Mesendoderm (in vitro differentiated cells): ENCODE measurements around the gene LRP1.

ENCODE experiments used
- DNase-seq: peaks from one replicate; pipeline ENCODE4 v3.0.0; 2013
- H2AK5ac ChIP-seq: 2 replicates; pipeline ENCODE4 v1.6.1; 2013; ENCODE audit warnings: low read length, inconsistent platforms
- H2BK120ac ChIP-seq: 2 replicates; pipeline ENCODE4 v1.6.1; 2013; ENCODE audit warnings: low read depth, mild to moderate bottlenecking, low read length, moderate library complexity, mixed read lengths
- H2BK15ac ChIP-seq: replicated peaks from 2 replicates; pipeline ENCODE4 v1.6.1; 2013; ENCODE audit warnings: low read depth, mild to moderate bottlenecking, moderate library complexity
- H2BK5ac ChIP-seq: 2 replicates; pipeline ENCODE4 v1.6.1; 2013; ENCODE audit warnings: low read length, inconsistent platforms
- H3K18ac ChIP-seq: 2 replicates; pipeline ENCODE4 v1.6.1; 2013; ENCODE audit warnings: mild to moderate bottlenecking, low read length, mixed read lengths
- H3K23ac ChIP-seq: one replicate; pipeline ENCODE4 v1.6.1; 2013; ENCODE audit warnings: low read length
- H3K27ac ChIP-seq: 2 replicates; pipeline ENCODE4 v1.5.1; 2013; ENCODE audit warnings: low read depth, mild to moderate bottlenecking, inconsistent platforms, low read length, moderate library complexity
- H3K27me3 ChIP-seq: 2 replicates; pipeline ENCODE4 v1.6.1; 2013; ENCODE audit warnings: low read length, control low read depth, mild to moderate bottlenecking, inconsistent platforms; ENCODE audit not compliant: insufficient read depth, poor library complexity
- H3K36me3 ChIP-seq: 2 replicates; pipeline ENCODE4 v1.6.1; 2013; ENCODE audit warnings: low read length, inconsistent platforms; ENCODE audit not compliant: control insufficient read depth, insufficient read depth
- H3K4ac ChIP-seq: one replicate; pipeline ENCODE4 v1.6.1; 2013; ENCODE audit warnings: low read depth, mild to moderate bottlenecking, low read length, moderate library complexity
- H3K4me1 ChIP-seq: 2 replicates; pipeline ENCODE4 v1.6.1; 2013; ENCODE audit warnings: low read depth, low read length, inconsistent platforms; ENCODE audit not compliant: control insufficient read depth
- H3K4me2 ChIP-seq: 2 replicates; pipeline ENCODE4 v1.6.1; 2013; ENCODE audit warnings: low read length
- H3K4me3 ChIP-seq: 2 replicates; pipeline ENCODE4 v1.5.1; 2013; ENCODE audit warnings: mild to moderate bottlenecking, low read length
- H3K56ac ChIP-seq: one replicate; pipeline ENCODE4 v1.6.1; 2013; ENCODE audit warnings: low read length
- H3K79me1 ChIP-seq: 2 replicates; pipeline ENCODE4 v1.6.1; 2013; ENCODE audit warnings: low read length, inconsistent platforms
- H3K79me2 ChIP-seq: 2 replicates; pipeline ENCODE4 v1.6.1; 2013; ENCODE audit warnings: mild to moderate bottlenecking, low read length; ENCODE audit not compliant: control insufficient read depth, insufficient read depth
- H3K9ac ChIP-seq: 2 replicates; pipeline ENCODE4 v1.6.1; 2013; ENCODE audit warnings: low read length, inconsistent platforms
- H4K5ac ChIP-seq: one replicate; pipeline ENCODE4 v1.6.1; 2013; ENCODE audit warnings: low read length
- H4K8ac ChIP-seq: one replicate; pipeline ENCODE4 v1.6.1; 2013; ENCODE audit warnings: low read depth, mild to moderate bottlenecking, control low read depth, low read length, moderate library complexity
- WGBS: extraction: QIAGEN DNeasy Blood & Tissue Kit; methylation state at CpG from one replicate; pipeline ENCODE4 v1.1.7; 2013; ENCODE audit warnings: low lambda C conversion rate, missing lambda C conversion rate; ENCODE audit not compliant: insufficient coverage; ENCODE audit errors: extremely low coverage; 5-methylcytosine and 5-hydroxymethylcytosine counted together

Gene LRP1

DNA sequence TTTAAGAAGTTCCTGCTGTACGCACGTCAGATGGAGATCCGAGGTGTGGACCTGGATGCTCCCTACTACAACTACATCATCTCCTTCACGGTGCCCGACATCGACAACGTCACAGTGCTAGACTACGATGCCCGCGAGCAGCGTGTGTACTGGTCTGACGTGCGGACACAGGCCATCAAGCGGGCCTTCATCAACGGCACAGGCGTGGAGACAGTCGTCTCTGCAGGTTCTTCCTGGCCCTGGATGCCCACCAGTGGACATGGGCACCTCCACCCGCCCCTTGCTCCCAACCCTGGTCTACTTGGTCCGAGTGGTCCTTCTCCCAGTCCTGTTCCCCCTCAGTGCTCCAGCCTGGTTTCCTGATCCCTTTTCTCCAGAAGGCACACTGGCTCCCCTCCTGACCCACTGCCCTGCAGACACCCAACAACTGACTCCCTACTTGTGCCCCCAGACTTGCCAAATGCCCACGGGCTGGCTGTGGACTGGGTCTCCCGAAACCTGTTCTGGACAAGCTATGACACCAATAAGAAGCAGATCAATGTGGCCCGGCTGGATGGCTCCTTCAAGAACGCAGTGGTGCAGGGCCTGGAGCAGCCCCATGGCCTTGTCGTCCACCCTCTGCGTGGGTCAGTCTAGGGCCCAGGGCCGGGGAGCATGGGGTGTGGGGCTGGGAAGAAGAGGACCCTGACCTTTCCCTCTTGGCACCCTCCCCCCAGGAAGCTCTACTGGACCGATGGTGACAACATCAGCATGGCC lies 51.2 kb downstream of the LRP1 start:
- H3K79me1 ChIP-seq, result no peaks in the 10 kb centered on the region
- H3K27ac ChIP-seq, result no peak overlapping the region
- H3K18ac ChIP-seq, result no peak overlapping the region
- no peak overlapping the region for H3K4ac ChIP-seq
- WGBS, result no CpG with 5 or more reads among the region's 27 CpGs
- H4K5ac ChIP-seq, result no peak overlapping the region
- H3K4me3 ChIP-seq, result no peak overlapping the region
- H3K4me1 ChIP-seq, result peaks cover 3% of the 10 kb centered on the region
- H3K79me2 ChIP-seq, result no peaks in the 10 kb centered on the region
- no peak overlapping the region for H2BK5ac ChIP-seq
- no peak overlapping the region for H3K4me2 ChIP-seq
- no peak overlapping the region for H3K23ac ChIP-seq
- H2BK120ac ChIP-seq, result no peak overlapping the region
- no peak overlapping the region for H4K8ac ChIP-seq
- no peak for DNase-seq
- no peak overlapping the region for H2AK5ac ChIP-seq
- no peak overlapping the region for H2BK15ac ChIP-seq
- H3K27me3 ChIP-seq, result no peaks in the 10 kb centered on the region
- no peak overlapping the region for H3K9ac ChIP-seq
- peaks cover 33% of the 10 kb centered on the region for H3K36me3 ChIP-seq
- H3K56ac ChIP-seq, result no peak overlapping the region

DNA sequence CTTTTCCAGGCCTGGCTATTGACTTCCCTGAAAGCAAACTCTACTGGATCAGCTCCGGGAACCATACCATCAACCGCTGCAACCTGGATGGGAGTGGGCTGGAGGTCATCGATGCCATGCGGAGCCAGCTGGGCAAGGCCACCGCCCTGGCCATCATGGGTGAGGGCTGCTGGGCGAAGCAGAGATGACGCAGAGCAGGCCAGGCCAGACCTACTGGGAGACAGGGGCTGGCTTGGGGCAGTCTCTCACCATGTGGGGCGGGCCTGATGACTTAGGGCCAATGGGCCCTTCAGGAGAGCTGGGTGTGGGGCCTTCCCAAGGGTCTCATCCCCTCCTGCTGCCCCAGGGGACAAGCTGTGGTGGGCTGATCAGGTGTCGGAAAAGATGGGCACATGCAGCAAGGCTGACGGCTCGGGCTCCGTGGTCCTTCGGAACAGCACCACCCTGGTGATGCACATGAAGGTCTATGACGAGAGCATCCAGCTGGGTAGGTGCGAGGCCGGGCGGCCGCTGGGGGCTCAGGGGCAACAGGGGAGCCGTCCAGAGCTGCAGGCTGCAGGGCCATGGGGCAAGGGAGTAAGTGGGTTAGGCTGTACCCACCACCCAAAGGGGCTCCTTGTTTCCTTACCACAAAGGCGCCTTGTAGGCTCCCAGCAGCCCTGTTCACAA lies 52.2 kb downstream of the LRP1 start:
- Histone ChIP-seq H3K18ac (no peak overlapping the region), H3K56ac (no peak overlapping the region), H3K79me2 (no peaks in the 10 kb centered on the region), H3K9ac (no peak overlapping the region), H2BK5ac (no peak overlapping the region), H3K36me3 (peaks cover 40% of the 10 kb centered on the region), H2BK15ac (no peak overlapping the region), H3K4ac (no peak overlapping the region), H2AK5ac (no peak overlapping the region), H3K4me1 (peaks cover 3% of the 10 kb centered on the region), H3K79me1 (no peaks in the 10 kb centered on the region), H4K5ac (no peak overlapping the region), H3K27me3 (no peaks in the 10 kb centered on the region), H3K4me3 (no peak overlapping the region), H3K23ac (no peak overlapping the region), H3K4me2 (no peak overlapping the region), H3K27ac (no peak overlapping the region), H2BK120ac (no peak overlapping the region), H4K8ac (no peak overlapping the region)
- no CpG with 5 or more reads among the region's 20 CpGs for WGBS
- DNase-seq, result no peak

DNA sequence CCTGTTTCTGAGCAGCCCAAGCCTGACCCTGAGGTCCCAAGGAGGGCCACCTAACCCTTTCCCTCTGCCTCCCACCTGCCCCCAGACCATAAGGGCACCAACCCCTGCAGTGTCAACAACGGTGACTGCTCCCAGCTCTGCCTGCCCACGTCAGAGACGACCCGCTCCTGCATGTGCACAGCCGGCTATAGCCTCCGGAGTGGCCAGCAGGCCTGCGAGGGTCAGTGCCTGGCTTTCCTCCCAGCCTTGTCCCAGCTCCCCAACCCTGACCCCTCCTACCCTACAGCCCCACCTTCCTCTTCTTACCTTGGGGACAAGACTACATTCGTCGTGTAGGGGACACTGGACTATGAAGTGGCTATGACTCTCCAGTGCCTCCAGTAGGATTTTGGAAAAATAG lies 52.8 kb downstream of the LRP1 start:
- H2BK15ac ChIP-seq, result no peak overlapping the region
- H3K27me3 ChIP-seq, result no peaks in the 10 kb centered on the region
- no peak overlapping the region for H3K23ac ChIP-seq
- H3K9ac ChIP-seq, result no peak overlapping the region
- no peak overlapping the region for H3K4ac ChIP-seq
- H3K36me3 ChIP-seq, result peaks cover 42% of the 10 kb centered on the region
- H4K5ac ChIP-seq, result no peak overlapping the region
- no CpG with 5 or more reads among the region's 9 CpGs for WGBS
- H3K4me2 ChIP-seq, result no peak overlapping the region
- H3K4me1 ChIP-seq, result peaks cover 3% of the 10 kb centered on the region
- no peaks in the 10 kb centered on the region for H3K79me1 ChIP-seq
- H3K56ac ChIP-seq, result no peak overlapping the region
- no peak for DNase-seq
- H2AK5ac ChIP-seq, result no peak overlapping the region
- H2BK5ac ChIP-seq, result no peak overlapping the region
- no peak overlapping the region for H4K8ac ChIP-seq
- H3K18ac ChIP-seq, result no peak overlapping the region
- no peak overlapping the region for H3K4me3 ChIP-seq
- no peak overlapping the region for H3K27ac ChIP-seq
- no peak overlapping the region for H2BK120ac ChIP-seq
- H3K79me2 ChIP-seq, result no peaks in the 10 kb centered on the region

DNA sequence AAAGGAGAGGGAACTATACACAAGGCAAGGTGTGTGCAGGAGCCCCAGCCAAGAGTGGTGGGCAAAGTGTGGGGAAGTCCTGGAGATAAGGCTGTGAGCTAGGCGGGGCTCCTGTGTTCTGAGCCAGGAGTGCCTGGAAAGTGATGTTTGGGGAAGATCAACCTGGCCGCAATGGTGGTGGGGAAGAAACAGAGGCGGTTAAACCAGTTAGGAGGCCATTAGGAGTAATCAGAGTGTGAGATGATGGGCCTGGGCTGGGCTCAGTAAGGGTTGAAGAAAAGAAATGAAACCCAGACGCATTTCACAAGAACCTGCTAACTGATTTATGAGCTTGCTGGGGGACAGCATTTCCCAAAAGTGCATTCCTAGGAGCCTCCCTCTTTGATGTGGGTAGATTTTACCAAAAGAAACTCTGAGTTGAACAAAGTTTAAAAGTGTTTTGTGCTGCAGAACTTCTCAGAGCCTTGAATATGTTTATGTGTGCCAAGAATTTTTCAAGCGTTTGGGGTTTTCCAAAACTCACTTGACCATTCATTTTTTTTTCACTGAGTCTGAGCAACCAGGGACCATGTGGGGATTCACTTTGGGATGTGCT lies 53.4 kb downstream of the LRP1 start:
- H3K79me2 ChIP-seq, result no peaks in the 10 kb centered on the region
- no peak overlapping the region for H2BK5ac ChIP-seq
- WGBS, result no CpG with 5 or more reads among the region's 5 CpGs
- H3K18ac ChIP-seq, result no peak overlapping the region
- H3K27me3 ChIP-seq, result no peaks in the 10 kb centered on the region
- no peak overlapping the region for H2BK120ac ChIP-seq
- H3K4me3 ChIP-seq, result no peak overlapping the region
- H3K4ac ChIP-seq, result no peak overlapping the region
- no peak overlapping the region for H3K56ac ChIP-seq
- H4K8ac ChIP-seq, result no peak overlapping the region
- H2AK5ac ChIP-seq, result no peak overlapping the region
- no peaks in the 10 kb centered on the region for H3K79me1 ChIP-seq
- H3K4me1 ChIP-seq, result peaks cover 3% of the 10 kb centered on the region
- peaks cover 43% of the 10 kb centered on the region for H3K36me3 ChIP-seq
- no peak overlapping the region for H3K4me2 ChIP-seq
- no peak overlapping the region for H2BK15ac ChIP-seq
- H3K23ac ChIP-seq, result no peak overlapping the region
- DNase-seq, result peak; percentile 16
- no peak overlapping the region for H4K5ac ChIP-seq
- H3K27ac ChIP-seq, result no peak overlapping the region
- no peak overlapping the region for H3K9ac ChIP-seq

DNA sequence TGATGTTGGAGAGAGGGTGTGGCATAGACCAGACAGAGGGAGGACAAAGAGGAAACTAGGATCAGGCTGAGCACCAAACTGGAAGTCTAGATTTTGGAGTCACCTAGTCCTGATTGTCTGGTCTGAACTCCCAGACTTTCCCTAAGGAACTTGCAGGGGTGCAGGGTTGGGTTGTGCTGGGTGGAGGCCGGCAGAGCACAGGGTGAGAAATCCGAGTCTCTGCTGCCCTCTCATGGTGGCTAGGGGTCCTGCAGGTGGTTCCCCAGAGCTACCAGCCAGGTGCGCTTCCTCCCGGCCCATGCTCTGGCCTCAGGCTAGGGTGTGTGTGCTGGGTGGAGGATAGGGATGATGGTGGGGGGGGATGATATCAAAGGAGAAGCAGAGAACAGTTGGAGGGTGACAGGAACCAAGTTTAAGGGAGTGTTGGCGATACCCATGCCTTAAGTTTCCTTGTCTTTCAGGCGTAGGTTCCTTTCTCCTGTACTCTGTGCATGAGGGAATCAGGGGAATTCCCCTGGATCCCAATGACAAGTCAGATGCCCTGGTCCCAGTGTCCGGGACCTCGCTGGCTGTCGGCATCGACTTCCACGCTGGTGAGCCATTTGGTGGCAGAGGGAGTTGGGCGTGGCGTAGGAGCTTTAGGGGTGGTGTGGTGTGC lies 54.8 kb downstream of the LRP1 start:
- Histone ChIP-seq H3K36me3 (peaks cover 43% of the 10 kb centered on the region), H2BK15ac (no peak overlapping the region), H3K27ac (no peak overlapping the region), H3K56ac (no peak overlapping the region), H2BK120ac (no peak overlapping the region), H3K9ac (peak overlapping the region; percentile 42), H4K8ac (no peak overlapping the region), H3K4ac (no peak overlapping the region), H3K27me3 (no peaks in the 10 kb centered on the region), H3K18ac (no peak overlapping the region), H3K4me3 (no peak overlapping the region), H3K79me1 (no peaks in the 10 kb centered on the region), H3K4me1 (peaks cover 3% of the 10 kb centered on the region), H3K4me2 (no peak overlapping the region), H2AK5ac (no peak overlapping the region), H3K79me2 (no peaks in the 10 kb centered on the region), H2BK5ac (no peak overlapping the region), H4K5ac (no peak overlapping the region), H3K23ac (no peak overlapping the region)
- peak; percentile 83 for DNase-seq
- no CpG with 5 or more reads among the region's 13 CpGs for WGBS
